Esophagus muscularis mucosa (tissue), 4 donors: ENCODE measurements around the gene FUCA1. TPM values are rescaled to one million over a fixed set of nuclear protein-coding genes. Genes with fewer than 3 reads are reported as not detected.
A peak's percentile ranks its signal among the peaks of the same experiment; 100 is the strongest.

ENCODE experiments used
- DNase-seq: peaks from one replicate; pipeline ENCODE4 v3.0.0-alpha.2; 2017; ENCODE audit errors: extremely low spot score
- H3K27ac ChIP-seq, 4 donors: fragments of 200-600 bp; sonication (generic); replicated peaks in 1 of 4; 1 replicate in 3 of 4; 2 replicates in 1 of 4; pipeline ENCODE4 v1.5.1; 2016 to 2019; ENCODE audit warnings: mild to moderate bottlenecking in 1 of 4
- H3K27me3 ChIP-seq, 4 donors: fragments of 200-600 bp; sonication (generic); one replicate each; pipeline versions ENCODE4 v1.5.1 to v1.6.0; 2016 to 2019
- H3K36me3 ChIP-seq, 4 donors: fragments of 200-600 bp; sonication (generic); one replicate each; pipeline ENCODE4 v1.5.1; 2016 to 2019
- H3K4me1 ChIP-seq, 4 donors: fragments of 200-600 bp; sonication (generic); one replicate each; pipeline ENCODE4 v1.5.1; 2016 to 2019
- H3K4me3 ChIP-seq, 4 donors: fragments of 200-600 bp; sonication (generic); 1 replicate in 2 of 4; 2 replicates in 2 of 4; pipeline ENCODE4 v1.5.1; 2016 to 2019; ENCODE audit warnings: mild to moderate bottlenecking in 4 of 4, moderate library complexity in 1 of 4
- H3K9me3 ChIP-seq, 4 donors: fragments of 200-600 bp; sonication (generic); 1 replicate in 3 of 4; 2 replicates in 1 of 4; pipeline ENCODE4 v1.5.1; 2016 to 2019
- EP300 ChIP-seq: sonication (generic); formaldehyde crosslinking; IDR thresholded peaks from one replicate; pipeline ENCODE4 v1.6.1; 2017; ENCODE audit warnings: antibody characterized with exemption
- POLR2A ChIP-seq: fragments of 450-650 bp; IDR thresholded peaks from one replicate; pipeline ENCODE4 v1.6.1; 2017; ENCODE audit warnings: antibody characterized with exemption, moderate library complexity, mild to moderate bottlenecking, low read depth
- POLR2AphosphoS5 ChIP-seq, 2 donors: sonication (generic); formaldehyde crosslinking; IDR thresholded peaks; one replicate each; pipeline ENCODE4 v1.6.1; 2017; ENCODE audit warnings: antibody characterized with exemption in 2 of 2
- WGBS: methylation state at CpG from one replicate; pipeline ENCODE4 v1.1.5; 2018; 5-methylcytosine and 5-hydroxymethylcytosine counted together
- intact Hi-C: fragments of 100-400 bp; cut with DNase I; formaldehyde crosslinking; loops from one replicate; pipeline ENCODE4 v1.15.1; 2023
- total RNA-seq, 4 donors: library from RNA; depleted of rRNA; stranded (reverse); fragments of >200 nt; gene quantifications; one replicate each; pipeline versions ENCODE4 v1.1.0 to v1.2.1, GENCODE V29; 2016
- TF ChIP-seq, protein P1 (sequence below), 3 experiments: fragments of 200-600 bp in 2 of 3; fragments of 450-650 bp in 1 of 3; sonication (generic) in 2 of 3; IDR thresholded peaks; one replicate each; pipeline ENCODE4 v1.5.1; 2017 to 2019; ENCODE audit warnings: antibody characterized with exemption in 3 of 3, mild to moderate bottlenecking in 2 of 3, moderate library complexity in 1 of 3

FUCA1 gene
- total RNA-seq, 4 donors from 2014 or later: 20.0 to 25.9 (median 25.2) TPM

- intact Hi-C loops: no loop called here
- WGBS: 74% methylated on average over 4 of the region's 7 CpGs
- peaks cover 21 to 39% (median 29%) of the 10 kb centered on the region in 4 donors for H3K4me1 ChIP-seq
- H3K9me3 ChIP-seq: no peaks in the 10 kb centered on the region
- TF ChIP-seq EP300: no peak
- TF ChIP-seq POLR2AphosphoS5 (IDR thresholded peaks at IDR 0.05): no peak
- no peak for TF ChIP-seq POLR2A
- TF ChIP-seq, protein P1, sequence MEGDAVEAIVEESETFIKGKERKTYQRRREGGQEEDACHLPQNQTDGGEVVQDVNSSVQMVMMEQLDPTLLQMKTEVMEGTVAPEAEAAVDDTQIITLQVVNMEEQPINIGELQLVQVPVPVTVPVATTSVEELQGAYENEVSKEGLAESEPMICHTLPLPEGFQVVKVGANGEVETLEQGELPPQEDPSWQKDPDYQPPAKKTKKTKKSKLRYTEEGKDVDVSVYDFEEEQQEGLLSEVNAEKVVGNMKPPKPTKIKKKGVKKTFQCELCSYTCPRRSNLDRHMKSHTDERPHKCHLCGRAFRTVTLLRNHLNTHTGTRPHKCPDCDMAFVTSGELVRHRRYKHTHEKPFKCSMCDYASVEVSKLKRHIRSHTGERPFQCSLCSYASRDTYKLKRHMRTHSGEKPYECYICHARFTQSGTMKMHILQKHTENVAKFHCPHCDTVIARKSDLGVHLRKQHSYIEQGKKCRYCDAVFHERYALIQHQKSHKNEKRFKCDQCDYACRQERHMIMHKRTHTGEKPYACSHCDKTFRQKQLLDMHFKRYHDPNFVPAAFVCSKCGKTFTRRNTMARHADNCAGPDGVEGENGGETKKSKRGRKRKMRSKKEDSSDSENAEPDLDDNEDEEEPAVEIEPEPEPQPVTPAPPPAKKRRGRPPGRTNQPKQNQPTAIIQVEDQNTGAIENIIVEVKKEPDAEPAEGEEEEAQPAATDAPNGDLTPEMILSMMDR (IDR thresholded peaks at IDR 0.05): no peak
- peaks cover 0 to 58% (median 48%) of the 10 kb centered on the region in 4 donors for H3K36me3 ChIP-seq
- peak overlapping the region; percentile 78 to 98 (median 92) for H3K4me3 ChIP-seq
- no peaks in the 10 kb centered on the region for H3K27me3 ChIP-seq
- peak overlapping the region; percentile 49 to 96 (median 92) for H3K27ac ChIP-seq
- no peak for DNase-seq
Measured at GRCh38 chr1:23799255-23799569, 68.9 kb downstream of the FUCA1 start.

DNA sequence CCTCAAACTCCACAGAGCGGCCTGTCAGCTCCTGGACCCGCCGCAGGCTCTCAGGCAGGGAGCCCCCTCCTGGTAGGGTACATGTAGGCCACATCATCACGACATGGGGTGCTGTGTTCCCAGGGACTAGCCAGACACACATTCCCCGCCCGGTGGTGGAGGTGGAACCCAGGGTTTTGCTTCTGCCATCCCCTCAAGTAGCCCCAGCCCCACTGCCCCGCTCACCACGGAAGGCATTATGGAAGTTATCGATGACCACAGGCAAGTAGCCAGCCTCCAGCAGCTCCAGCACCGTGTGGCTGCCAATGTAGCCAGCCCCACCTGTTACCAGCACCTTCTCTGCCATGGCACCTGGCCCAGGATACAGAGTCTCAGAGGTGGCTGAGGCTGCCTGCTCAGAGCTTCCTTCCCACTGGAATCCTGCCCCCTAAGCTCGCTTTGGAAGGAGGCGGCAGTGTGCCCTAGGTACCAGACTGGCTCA lies 69.4 kb downstream of the FUCA1 start:
- TF ChIP-seq, protein P1 (IDR thresholded peaks at IDR 0.05): no peak
- no peak for TF ChIP-seq EP300
- no peak for TF ChIP-seq POLR2AphosphoS5 (IDR thresholded peaks at IDR 0.05)
- no peak for TF ChIP-seq POLR2A
- Histone ChIP-seq H3K9me3 (no peaks in the 10 kb centered on the region), H3K27me3 (no peaks in the 10 kb centered on the region), H3K27ac (peak overlapping the region in 3 of 4 donors; percentile 49 to 96 (median 94)), H3K4me3 (peak overlapping the region in 1 of 4 donors; percentile 95), H3K4me1 (peaks cover 23 to 44% (median 33%) of the 10 kb centered on the region in 4 donors), H3K36me3 (peaks cover 4 to 58% (median 49%) of the 10 kb centered on the region in 4 donors)
- WGBS: 81% methylated on average over 12 of the region's 12 CpGs
- no peak for DNase-seq
- intact Hi-C loops: no loop called here

DNA sequence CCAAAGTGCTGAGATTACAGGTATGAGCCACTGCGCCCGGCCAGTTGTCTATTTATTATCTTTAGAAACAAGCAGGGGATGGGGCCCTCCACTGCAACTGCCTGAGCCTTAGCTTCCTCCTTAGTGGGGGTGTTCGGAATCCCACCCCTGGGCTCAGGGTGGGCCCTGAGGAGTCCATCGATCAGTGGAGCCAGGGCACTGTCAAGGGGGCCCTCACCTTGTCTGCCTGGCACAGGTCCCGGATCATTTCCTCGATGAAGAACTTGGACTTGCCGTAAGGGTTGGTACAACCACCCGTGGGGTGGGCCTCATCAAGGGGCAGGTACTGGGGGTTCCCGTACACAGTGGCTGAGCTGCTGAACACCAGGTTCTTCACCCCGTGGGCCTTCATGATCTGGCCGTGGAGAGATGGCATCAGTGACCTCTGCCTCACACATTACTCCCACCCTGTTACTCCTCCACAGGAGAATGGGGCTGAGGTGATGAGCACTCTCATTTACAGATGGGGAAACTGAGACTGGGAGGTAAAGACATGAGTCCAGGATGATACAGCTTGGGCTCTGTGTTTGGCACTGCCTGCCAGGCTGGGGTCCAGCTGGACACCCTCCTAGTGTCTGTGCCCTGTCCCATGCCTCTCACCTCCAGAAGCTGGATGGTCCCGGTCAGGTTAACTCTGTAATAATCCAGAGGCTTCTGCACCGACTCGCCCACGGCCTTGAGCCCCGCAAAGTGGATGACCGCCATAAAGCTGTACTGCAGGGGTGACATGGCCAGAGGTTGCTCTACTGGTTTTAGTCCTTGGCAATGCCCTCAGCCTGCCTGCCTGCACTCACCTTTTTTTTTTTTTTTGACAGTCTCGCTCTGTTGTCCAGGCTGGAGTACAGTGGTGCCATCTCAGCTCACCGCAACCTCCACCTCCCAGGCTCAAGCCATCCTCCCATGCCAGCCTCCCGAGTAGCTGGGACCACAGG lies 70.3 kb downstream of the FUCA1 start:
- peaks cover 5 to 57% (median 54%) of the 10 kb centered on the region in 4 donors for H3K36me3 ChIP-seq
- H3K27ac ChIP-seq: no peak overlapping the region
- H3K9me3 ChIP-seq: no peaks in the 10 kb centered on the region
- DNase-seq: no peak
- no peaks in the 10 kb centered on the region for H3K27me3 ChIP-seq
- no peak for TF ChIP-seq EP300
- TF ChIP-seq, protein P1 (IDR thresholded peaks at IDR 0.05): no peak
- no peak for TF ChIP-seq POLR2A
- TF ChIP-seq POLR2AphosphoS5 (IDR thresholded peaks at IDR 0.05): no peak
- 87% methylated on average over 20 of the region's 20 CpGs for WGBS
- H3K4me1 ChIP-seq: peaks cover 32 to 54% (median 42%) of the 10 kb centered on the region in 4 donors
- H3K4me3 ChIP-seq: no peak overlapping the region
- intact Hi-C loops: no loop called here

- no peaks in the 10 kb centered on the region for H3K9me3 ChIP-seq
- WGBS: 73% methylated on average over 11 of the region's 17 CpGs
- intact Hi-C loops: no loop called here
- TF ChIP-seq POLR2A (no peak), EP300 (no peak), POLR2AphosphoS5 (IDR thresholded peaks at IDR 0.05) (no peak)
- TF ChIP-seq, protein P1 (IDR thresholded peaks at IDR 0.05): no peak
- H3K4me1 ChIP-seq: peaks cover 43 to 60% (median 49%) of the 10 kb centered on the region in 4 donors
- H3K4me3 ChIP-seq: no peak overlapping the region
- H3K27me3 ChIP-seq: no peaks in the 10 kb centered on the region
- no peak overlapping the region for H3K27ac ChIP-seq
- H3K36me3 ChIP-seq: peaks cover 5 to 58% (median 53%) of the 10 kb centered on the region in 4 donors
- DNase-seq: no peak
Measured at GRCh38 chr1:23796466-23797271, 71.4 kb downstream of the FUCA1 start.
